GM23338 (cell line): ENCODE data around the gene MSGN1. TPM values are rescaled to one million over a fixed set of nuclear protein-coding genes. Genes with fewer than 3 reads are reported as not detected.

ENCODE experiments used
- ATAC-seq: fragments of 200-7000 bp; cut with Tn5 transposase; 3 replicates; pipeline ENCODE4 v1.9.1; 2020
- DNase-seq: peaks from one replicate; pipeline ENCODE4 v3.0.0-alpha.2; 2015; ENCODE audit warnings: low spot score
- H2AFZ ChIP-seq: fragments of 200-600 bp; sonication (generic); 2 replicates; pipeline ENCODE4 v1.8.0; 2016; ENCODE audit warnings: antibody characterized with exemption, mild to moderate bottlenecking, moderate library complexity
- H3F3A ChIP-seq: fragments of 200-600 bp; sonication (generic); replicated peaks from 2 replicates; pipeline ENCODE4 v1.8.0; 2017; ENCODE audit warnings: antibody characterized with exemption, mixed run types, low read depth
- H3K27ac ChIP-seq: fragments of 200-600 bp; sonication (generic); 2 replicates; pipeline ENCODE4 v1.6.1; 2016; ENCODE audit warnings: low read depth
- H3K27me3 ChIP-seq: fragments of 200-600 bp; sonication (generic); 2 replicates; pipeline ENCODE4 v1.8.0; 2016; ENCODE audit warnings: mild to moderate bottlenecking, mixed run types, moderate library complexity; ENCODE audit not compliant: insufficient read depth
- H3K36me3 ChIP-seq: fragments of 200-600 bp; sonication (generic); 2 replicates; pipeline ENCODE4 v1.8.0; 2016; ENCODE audit warnings: mild to moderate bottlenecking; ENCODE audit not compliant: insufficient read depth
- H3K4me1 ChIP-seq: fragments of 200-600 bp; sonication (generic); 2 replicates; pipeline ENCODE4 v1.8.0; 2016; ENCODE audit warnings: mild to moderate bottlenecking, moderate library complexity; ENCODE audit not compliant: insufficient read depth
- H3K4me2 ChIP-seq: fragments of 200-600 bp; sonication (generic); 2 replicates; pipeline ENCODE4 v1.7.1; 2017; ENCODE audit warnings: mixed run types
- H3K4me3 ChIP-seq: fragments of 200-600 bp; sonication (generic); 2 replicates; pipeline ENCODE4 v1.6.1; 2016; ENCODE audit warnings: mixed run types
- H3K79me2 ChIP-seq: fragments of 200-600 bp; sonication (generic); replicated peaks from 2 replicates; pipeline ENCODE4 v1.8.0; 2017; ENCODE audit warnings: mild to moderate bottlenecking; ENCODE audit not compliant: insufficient read depth
- H3K9me2 ChIP-seq: fragments of 200-600 bp; sonication (generic); 2 replicates; pipeline ENCODE4 v1.8.0; 2017; ENCODE audit not compliant: insufficient read depth
- H4K20me1 ChIP-seq: fragments of 200-600 bp; sonication (generic); replicated peaks from 2 replicates; pipeline ENCODE4 v1.8.0; 2017; ENCODE audit warnings: mild to moderate bottlenecking; ENCODE audit not compliant: insufficient read depth
- H3K27ac Mint-ChIP-seq: 2 replicates; pipeline ENCODE4 v1.8.0; 2020; ENCODE audit warnings: inconsistent platforms, mild to moderate bottlenecking, moderate library complexity, mixed read lengths
- H3K27me3 Mint-ChIP-seq: 3 replicates; pipeline ENCODE4 v1.8.0; 2022; ENCODE audit warnings: low read depth, mild to moderate bottlenecking, moderate library complexity, mixed read lengths, inconsistent platforms; ENCODE audit not compliant: insufficient read depth, poor library complexity
- H3K36me3 Mint-ChIP-seq: 3 replicates; pipeline ENCODE4 v1.8.0; 2021; ENCODE audit warnings: low read depth, mild to moderate bottlenecking, inconsistent platforms, moderate library complexity, mixed read lengths
- H3K4me1 Mint-ChIP-seq: 3 replicates; pipeline ENCODE4 v1.8.0; 2020; ENCODE audit warnings: mild to moderate bottlenecking, inconsistent platforms, mixed read lengths
- H3K4me3 Mint-ChIP-seq: 3 replicates; pipeline ENCODE4 v1.8.0; 2021; ENCODE audit warnings: moderate library complexity, mild to moderate bottlenecking, inconsistent platforms, mixed read lengths
- H3K9me3 Mint-ChIP-seq: 3 replicates; pipeline ENCODE4 v1.8.0; 2020; ENCODE audit warnings: moderate library complexity, mild to moderate bottlenecking, inconsistent platforms, mixed read lengths
- CTCF ChIP-seq, 2 experiments: fragments of 200-600 bp in 1 of 2; sonication (generic) in 1 of 2; conservative IDR thresholded peaks; 2 replicates each; pipeline versions ENCODE4 v1.5.1 to v1.6.1; 2016 to 2017; ENCODE audit warnings: antibody characterized with exemption in 2 of 2, low read depth in 2 of 2, mild to moderate bottlenecking in 2 of 2, moderate library complexity in 1 of 2
- EZH2 ChIP-seq: fragments of 200-600 bp; sonication (generic); IDR thresholded peaks from one replicate; pipeline ENCODE4 v1.8.0; 2017; ENCODE audit warnings: antibody characterized with exemption, mild to moderate bottlenecking, low read depth; ENCODE audit not compliant: unreplicated experiment
- JUNB ChIP-seq: IDR thresholded peaks from one replicate; pipeline ENCODE4 v1.6.1; 2016; ENCODE audit warnings: antibody characterized with exemption; ENCODE audit not compliant: unreplicated experiment
- NANOG ChIP-seq: IDR thresholded peaks from 2 replicates; pipeline ENCODE4 v1.6.1; 2016; ENCODE audit warnings: antibody characterized with exemption, borderline replicate concordance
- POLR2AphosphoS5 ChIP-seq: IDR thresholded peaks from 2 replicates; pipeline ENCODE4 v1.6.1; 2016; ENCODE audit warnings: antibody characterized with exemption, low read depth
- REST ChIP-seq: IDR thresholded peaks from one replicate; pipeline ENCODE4 v1.6.1; 2018; ENCODE audit warnings: antibody characterized with exemption; ENCODE audit not compliant: unreplicated experiment
- STAT1 ChIP-seq: IDR thresholded peaks from one replicate; pipeline ENCODE4 v1.6.1; 2016; ENCODE audit warnings: antibody characterized with exemption; ENCODE audit not compliant: unreplicated experiment
- ZNF114 ChIP-seq: fragments of 250-450 bp; sonication (Bioruptor Pico); IDR thresholded peaks from 2 replicates; pipeline ENCODE4 v1.5.0; 2020; ENCODE audit warnings: mild to moderate bottlenecking, moderate library complexity
- polyA plus RNA-seq: library from polyadenylated mRNA; unstranded; fragments of >200 nt; fragmentation: Nextera tagmentation; extraction: Ambion mirVana; gene quantifications from 2 replicates; pipeline ENCODE4 v1.2.1, GENCODE V29; 2016
- total RNA-seq: library from RNA; depleted of rRNA; stranded (reverse); fragments of >200 nt; shearing (Covaris generic); gene quantifications from 2 replicates; pipeline ENCODE4 v1.2.3, GENCODE V29; 2014
- TF ChIP-seq, protein P1 (sequence below): fragments of 250-450 bp; sonication (Bioruptor Pico); IDR thresholded peaks from 2 replicates; pipeline ENCODE4 v1.5.0; 2020; ENCODE audit warnings: mild to moderate bottlenecking, moderate library complexity
- TF ChIP-seq, protein P2 (sequence below): IDR thresholded peaks from 2 replicates; pipeline ENCODE4 v1.6.1; 2016; ENCODE audit warnings: antibody characterized with exemption

MSGN1 gene
- total and polyA plus RNA-seq, 2 experiments from 2014 or later, result not detected

- 0 out of 2 replicates have a peak, but pooled peaks cover 2% of the 10 kb centered on the region for H3K9me2 ChIP-seq
These were observed 31.0 kb downstream of the MSGN1 start for GRCh38 chr2:17847236-17847635.

More at GRCh38 chr2:17847236-17847635, 31.0 kb downstream of the MSGN1 start:
- DNase-seq (no peak), ATAC-seq (no peak)
- H3K36me3 ChIP-seq, result no peaks in the 10 kb centered on the region
- TF ChIP-seq EZH2 (no peak), STAT1 (no peak), ZNF114 (CRISPR knock-in tag) (no peak), CTCF (conservative IDR thresholded peaks at IDR 0.05; ENCODE audit: low read depth in 2 of 2) (no peak), JUNB (no peak), POLR2AphosphoS5 (no peak), REST (no peak), NANOG (no peak)
- TF ChIP-seq, protein P1, sequence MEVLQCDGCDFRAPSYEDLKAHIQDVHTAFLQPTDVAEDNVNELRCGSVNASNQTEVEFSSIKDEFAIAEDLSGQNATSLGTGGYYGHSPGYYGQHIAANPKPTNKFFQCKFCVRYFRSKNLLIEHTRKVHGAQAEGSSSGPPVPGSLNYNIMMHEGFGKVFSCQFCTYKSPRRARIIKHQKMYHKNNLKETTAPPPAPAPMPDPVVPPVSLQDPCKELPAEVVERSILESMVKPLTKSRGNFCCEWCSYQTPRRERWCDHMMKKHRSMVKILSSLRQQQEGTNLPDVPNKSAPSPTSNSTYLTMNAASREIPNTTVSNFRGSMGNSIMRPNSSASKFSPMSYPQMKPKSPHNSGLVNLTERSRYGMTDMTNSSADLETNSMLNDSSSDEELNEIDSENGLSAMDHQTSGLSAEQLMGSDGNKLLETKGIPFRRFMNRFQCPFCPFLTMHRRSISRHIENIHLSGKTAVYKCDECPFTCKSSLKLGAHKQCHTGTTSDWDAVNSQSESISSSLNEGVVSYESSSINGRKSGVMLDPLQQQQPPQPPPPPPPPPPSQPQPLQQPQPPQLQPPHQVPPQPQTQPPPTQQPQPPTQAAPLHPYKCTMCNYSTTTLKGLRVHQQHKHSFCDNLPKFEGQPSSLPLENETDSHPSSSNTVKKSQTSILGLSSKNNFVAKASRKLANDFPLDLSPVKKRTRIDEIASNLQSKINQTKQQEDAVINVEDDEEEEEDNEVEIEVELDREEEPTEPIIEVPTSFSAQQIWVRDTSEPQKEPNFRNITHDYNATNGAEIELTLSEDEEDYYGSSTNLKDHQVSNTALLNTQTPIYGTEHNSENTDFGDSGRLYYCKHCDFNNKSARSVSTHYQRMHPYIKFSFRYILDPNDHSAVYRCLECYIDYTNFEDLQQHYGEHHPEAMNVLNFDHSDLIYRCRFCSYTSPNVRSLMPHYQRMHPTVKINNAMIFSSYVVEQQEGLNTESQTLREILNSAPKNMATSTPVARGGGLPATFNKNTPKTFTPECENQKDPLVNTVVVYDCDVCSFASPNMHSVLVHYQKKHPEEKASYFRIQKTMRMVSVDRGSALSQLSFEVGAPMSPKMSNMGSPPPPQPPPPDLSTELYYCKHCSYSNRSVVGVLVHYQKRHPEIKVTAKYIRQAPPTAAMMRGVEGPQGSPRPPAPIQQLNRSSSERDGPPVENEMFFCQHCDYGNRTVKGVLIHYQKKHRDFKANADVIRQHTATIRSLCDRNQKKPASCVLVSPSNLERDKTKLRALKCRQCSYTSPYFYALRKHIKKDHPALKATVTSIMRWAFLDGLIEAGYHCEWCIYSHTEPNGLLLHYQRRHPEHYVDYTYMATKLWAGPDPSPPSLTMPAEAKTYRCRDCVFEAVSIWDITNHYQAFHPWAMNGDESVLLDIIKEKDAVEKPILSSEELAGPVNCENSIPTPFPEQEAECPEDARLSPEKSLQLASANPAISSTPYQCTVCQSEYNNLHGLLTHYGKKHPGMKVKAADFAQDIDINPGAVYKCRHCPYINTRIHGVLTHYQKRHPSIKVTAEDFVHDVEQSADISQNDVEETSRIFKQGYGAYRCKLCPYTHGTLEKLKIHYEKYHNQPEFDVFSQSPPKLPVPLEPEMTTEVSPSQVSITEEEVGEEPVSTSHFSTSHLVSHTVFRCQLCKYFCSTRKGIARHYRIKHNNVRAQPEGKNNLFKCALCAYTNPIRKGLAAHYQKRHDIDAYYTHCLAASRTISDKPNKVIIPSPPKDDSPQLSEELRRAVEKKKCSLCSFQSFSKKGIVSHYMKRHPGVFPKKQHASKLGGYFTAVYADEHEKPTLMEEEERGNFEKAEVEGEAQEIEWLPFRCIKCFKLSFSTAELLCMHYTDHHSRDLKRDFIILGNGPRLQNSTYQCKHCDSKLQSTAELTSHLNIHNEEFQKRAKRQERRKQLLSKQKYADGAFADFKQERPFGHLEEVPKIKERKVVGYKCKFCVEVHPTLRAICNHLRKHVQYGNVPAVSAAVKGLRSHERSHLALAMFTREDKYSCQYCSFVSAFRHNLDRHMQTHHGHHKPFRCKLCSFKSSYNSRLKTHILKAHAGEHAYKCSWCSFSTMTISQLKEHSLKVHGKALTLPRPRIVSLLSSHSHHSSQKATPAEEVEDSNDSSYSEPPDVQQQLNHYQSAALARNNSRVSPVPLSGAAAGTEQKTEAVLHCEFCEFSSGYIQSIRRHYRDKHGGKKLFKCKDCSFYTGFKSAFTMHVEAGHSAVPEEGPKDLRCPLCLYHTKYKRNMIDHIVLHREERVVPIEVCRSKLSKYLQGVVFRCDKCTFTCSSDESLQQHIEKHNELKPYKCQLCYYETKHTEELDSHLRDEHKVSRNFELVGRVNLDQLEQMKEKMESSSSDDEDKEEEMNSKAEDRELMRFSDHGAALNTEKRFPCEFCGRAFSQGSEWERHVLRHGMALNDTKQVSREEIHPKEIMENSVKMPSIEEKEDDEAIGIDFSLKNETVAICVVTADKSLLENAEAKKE, result no peak
- TF ChIP-seq, protein P2, sequence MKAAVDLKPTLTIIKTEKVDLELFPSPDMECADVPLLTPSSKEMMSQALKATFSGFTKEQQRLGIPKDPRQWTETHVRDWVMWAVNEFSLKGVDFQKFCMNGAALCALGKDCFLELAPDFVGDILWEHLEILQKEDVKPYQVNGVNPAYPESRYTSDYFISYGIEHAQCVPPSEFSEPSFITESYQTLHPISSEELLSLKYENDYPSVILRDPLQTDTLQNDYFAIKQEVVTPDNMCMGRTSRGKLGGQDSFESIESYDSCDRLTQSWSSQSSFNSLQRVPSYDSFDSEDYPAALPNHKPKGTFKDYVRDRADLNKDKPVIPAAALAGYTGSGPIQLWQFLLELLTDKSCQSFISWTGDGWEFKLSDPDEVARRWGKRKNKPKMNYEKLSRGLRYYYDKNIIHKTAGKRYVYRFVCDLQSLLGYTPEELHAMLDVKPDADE, result no peak
- Mint-ChIP-seq H3K27ac (no peak overlapping the region), H3K9me3 (no peaks in the 10 kb centered on the region), H3K4me1 (peaks cover 3% of the 10 kb centered on the region; the same call in 1 of the 3 replicates), H3K4me3 (no peak overlapping the region), H3K27me3 (peaks cover 1% of the 10 kb centered on the region), H3K36me3 (no peaks in the 10 kb centered on the region)
- H4K20me1 ChIP-seq, result no peaks in the 10 kb centered on the region
- no peaks in the 10 kb centered on the region for H3K4me1 ChIP-seq
- H3K27ac ChIP-seq, result no peak overlapping the region
- H3K4me3 ChIP-seq, result no peak overlapping the region
- no peaks in the 10 kb centered on the region for H3K27me3 ChIP-seq
- no peaks in the 10 kb centered on the region for H3F3A ChIP-seq
- H3K79me2 ChIP-seq, result no peaks in the 10 kb centered on the region
- H2AFZ ChIP-seq, result no peak overlapping the region
- H3K4me2 ChIP-seq, result no peak overlapping the region
